NCI-H69 (cell line): Measurements from ENCODE around the gene EPOP.
A peak's percentile ranks its signal among the peaks of the same experiment; 100 is the strongest.

ENCODE experiments used
- DNase-seq: peaks from one replicate; lab custom pipeline; 2025; lab: John Stamatoyannopoulos, UW

The EPOP gene

DNA sequence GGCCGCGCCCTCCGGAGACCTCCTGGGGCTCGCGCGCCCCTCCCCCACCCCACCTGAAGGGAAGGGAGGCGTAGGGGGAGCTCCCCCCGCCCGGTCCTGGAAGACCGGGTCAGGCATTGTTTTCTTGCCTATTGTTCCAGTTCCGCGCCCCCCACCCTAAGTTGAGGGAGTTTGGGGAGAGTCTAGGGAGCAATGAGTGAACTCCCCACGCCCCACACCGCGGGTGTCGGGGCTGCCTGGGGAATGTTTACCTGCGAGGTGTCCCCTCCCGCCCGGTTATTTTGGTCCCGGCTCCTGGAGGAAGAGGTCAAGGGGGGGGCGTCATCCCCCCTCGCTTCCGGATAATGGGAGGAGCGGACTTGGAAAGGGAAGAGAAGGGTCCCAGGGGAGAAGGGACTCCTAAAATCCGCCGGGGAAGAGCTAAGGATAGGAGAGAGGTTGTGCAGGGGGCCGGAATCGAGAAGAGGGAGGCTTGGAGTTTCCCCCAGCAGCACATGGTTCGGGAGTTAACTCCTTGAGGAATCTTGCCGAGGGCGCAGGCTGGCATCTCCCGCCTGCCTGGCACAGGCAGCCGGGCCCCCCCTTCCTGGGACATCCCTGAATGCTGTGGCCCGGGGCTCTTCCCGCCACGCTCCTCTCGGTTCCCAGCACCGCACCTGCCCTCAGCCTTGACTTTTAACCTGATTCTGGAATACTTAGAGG is 31.2 kb upstream of the EPOP start:
- peak; percentile 90 for DNase-seq

DNA sequence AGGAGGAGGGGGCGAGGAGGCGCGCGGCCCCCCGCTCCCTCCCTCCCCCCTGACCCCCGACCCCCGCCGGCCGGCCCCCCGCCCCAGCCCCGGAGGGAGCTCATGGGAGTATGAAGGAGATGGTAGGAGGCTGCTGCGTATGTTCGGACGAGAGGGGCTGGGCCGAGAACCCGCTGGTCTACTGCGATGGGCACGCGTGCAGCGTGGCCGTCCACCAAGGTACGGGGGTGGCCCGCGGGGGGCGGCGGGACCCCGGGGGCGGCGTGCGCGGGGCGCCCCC is 30.7 kb upstream of the EPOP start:
- DNase-seq = no peak

DNA sequence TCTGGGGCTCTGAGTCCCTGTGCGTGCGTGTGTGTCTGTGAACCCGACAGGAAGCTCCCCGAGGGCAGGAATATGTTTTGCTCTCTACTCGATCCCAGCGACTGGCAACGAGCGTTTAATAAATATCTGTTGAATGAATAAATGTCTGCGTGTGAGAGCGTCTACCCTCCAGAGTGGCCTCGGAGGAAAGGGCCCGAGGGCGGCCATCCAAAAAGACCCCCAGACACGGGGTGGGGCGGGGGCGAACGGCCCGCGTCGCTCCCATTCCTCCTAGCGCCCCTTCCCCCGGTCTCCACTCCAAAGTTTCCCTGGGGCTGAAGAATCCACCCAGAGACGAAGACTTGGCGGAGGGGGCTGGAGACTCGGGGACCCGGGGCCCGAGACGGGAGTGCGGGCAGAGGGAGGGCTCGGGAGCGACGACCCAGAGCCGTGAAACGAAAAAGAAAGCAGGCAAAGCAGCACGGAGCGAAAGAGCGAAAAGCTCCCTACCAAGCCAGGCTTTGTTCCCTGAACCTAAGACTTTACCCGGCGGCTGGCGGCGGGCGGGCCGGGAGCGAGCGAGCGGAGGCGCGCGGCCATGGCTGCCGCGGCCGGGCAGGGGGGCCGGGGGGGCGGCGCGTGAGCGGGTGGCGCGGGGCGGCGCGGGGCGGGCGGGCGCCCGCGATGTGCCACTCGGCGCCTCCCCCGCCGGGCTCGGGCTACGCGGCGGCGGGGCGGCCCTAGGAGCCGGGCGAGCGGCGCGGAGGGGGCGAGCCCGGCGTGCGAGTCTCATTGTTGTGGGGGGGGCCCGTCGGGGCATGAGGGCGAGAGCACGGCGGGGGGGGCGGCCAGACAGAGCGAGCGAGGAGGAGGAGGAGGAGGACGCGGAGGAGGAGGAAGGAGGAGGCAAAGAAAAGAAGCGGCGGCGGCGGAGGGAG is 30.1 kb upstream of the EPOP start, which contains the start of gene MLLT6:
Gene MLLT6, plus strand, starts transcription at position 668 of the 917 bp plus-strand sequence. CDS start 360 bp downstream, outside the sequence.
- peak; percentile 94 for DNase-seq

DNA sequence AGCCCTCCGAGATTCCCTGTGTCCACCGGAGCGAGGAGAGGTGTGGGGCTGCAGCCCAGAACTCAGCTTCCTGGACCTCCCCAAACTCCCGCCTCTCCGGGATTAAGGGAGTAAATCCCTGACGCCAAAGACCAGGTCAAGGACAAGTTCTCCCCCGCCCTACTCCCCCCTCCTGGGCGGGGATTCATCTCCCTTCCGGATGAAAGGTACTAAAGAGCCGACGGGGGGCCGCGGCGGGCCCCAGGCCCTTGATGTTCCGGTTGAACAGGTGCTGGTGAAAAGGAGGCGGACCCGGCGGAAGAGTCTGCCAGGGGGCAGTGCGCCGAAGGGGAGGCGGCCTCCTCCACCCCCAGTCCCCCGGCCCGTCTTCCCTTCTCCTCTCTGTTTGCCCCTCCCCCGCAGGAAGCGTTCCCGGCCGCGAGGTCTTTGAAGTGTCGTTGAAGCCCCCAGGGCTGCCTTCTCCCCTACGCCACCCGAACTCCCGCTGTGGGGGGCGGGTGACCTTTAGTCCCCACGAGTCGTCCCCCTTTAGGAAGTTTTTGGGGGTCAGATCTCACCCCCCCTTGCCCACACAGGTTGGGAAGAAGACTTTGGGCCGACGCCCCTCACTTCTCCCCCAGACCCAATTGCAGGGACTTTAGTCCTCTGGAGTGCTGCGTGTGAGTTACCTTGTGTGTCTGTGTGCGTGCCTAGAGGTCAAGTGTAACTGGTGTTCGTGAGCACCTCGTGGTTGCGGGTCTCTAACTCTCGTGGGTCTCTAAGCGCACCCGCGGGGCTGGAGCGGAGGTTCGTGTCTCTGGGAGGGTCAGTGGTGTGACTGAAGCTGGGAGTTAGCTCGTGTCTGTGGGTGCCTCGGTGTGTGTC is 29.2 kb upstream of the EPOP start:
- DNase-seq = peak; percentile 98

DNA sequence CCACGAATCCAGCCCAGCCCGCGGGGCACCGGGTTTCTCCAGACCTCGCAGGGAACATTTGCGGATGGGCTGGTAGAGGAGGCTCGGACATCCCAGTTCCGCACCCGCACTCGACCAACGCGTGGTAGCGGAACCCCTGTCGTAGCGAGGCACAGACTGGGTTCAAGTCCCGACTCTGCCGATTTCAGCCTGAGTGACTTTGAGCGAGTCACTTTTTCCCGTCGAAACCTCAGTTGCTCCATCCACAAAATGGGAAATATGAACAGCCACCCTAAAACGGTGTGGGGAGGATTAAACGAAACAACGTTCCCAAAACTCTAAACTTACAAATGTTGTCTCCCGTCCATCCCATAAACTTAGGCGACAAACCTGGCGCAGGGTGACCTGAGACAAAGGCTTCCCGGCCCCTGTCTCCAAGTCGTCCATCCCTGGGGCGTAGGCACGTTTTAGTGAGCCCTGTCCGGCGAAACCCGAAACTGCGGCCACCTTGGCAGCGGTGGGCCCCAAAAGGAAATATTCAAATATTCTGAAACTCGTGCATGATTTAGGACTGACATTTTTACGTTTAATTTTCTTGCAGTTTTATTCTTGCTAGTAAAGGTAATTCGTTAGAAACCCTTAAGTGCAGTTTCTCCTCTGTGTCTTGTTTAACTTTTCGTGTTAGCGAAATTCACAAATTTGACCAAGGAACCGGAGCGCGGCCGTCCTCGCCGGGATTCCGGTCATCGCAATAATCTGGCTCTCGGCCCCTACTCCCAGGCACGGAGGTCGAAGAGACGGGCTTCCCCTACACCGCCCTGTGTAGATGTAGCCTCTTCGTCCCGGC is 28.4 kb upstream of the EPOP start:
- DNase-seq = peak; percentile 52

DNA sequence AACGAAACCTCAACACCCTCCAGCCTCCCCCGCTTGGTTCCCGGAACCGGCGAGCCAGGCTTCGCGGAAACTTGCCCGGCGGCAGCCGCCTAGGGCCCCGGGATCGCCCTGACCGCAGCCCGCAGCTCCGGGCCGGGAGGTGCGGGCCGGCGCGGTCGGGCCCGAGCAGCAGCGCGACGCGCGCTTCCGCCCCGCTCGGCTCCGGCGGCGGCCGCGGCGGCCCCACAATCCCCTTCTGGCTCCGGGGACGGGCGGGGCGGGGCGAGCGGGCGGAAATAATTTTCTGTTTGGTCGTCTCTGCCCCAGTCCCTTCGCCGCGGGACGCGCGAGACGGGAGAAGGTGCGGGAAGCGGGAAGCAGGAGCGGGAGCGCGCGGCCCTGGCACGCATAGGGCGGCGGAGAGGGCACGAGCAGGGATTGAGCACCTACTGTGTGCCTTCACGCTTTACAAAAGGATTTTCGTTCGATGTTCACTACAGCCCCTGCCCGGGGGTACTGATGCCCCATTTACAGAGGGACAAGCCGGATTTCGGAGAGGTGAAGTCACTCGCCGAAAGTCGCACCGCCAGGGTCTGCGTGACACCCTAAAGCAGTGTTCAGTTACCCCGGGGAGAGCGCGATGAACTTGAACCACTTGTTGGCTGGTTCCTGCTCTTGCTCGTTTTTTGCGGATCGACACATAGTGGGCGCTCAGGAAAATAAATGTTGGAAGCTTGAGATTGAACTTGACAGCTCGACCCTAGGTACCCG is 27.6 kb upstream of the EPOP start:
- DNase-seq = peak; percentile 94

DNA sequence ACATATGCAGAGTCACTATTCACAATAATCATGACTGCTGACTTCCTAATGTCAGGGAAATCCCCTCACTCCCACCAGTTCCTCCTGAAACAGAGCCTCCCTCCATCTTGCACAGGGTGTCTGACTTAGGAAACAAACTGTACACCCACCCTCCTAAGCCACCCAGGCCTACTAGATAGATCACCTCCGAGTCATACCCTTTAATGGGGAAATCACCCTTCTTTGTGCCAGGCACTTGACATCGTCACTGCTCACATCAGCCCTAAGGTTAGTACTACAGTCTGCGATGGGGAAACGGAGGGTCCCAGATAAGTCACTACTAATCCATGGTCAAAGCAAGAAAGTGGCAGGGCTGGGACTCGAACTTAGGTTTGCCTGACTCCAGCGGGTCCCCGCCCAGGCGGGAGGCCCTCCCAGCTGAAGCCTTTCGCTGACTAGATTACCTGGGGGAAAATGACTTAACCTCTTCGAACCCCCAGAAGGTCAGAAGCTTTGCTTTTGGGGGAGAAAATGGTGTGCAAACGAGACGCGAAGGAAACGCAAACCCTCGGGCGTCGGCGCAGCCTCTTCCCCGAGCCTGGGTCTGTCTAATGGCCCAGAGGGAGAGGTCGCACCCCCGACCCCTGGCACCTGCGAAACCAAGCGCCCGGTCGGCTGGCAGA is 26.9 kb upstream of the EPOP start:
- DNase-seq = peak; percentile 74

DNA sequence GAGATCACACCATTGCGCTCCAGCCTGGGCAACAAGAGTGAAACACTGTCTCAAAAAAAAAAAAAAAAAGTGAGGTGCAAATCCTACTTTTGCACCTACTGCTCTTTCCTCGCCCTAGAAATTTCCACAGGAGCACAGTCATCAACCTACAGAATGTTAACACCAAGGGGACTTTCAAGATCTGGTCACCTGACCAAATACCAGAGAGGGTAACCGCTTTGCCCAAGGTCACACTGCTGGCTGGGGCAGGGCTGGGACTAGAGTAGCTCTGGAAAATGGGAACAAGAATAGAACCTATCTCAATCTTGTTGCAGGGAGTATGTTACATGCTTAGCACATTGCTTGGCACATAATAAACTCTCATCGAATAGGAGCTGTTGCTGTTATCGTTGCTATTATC is 24.0 kb upstream of the EPOP start:
- DNase-seq = no peak

DNA sequence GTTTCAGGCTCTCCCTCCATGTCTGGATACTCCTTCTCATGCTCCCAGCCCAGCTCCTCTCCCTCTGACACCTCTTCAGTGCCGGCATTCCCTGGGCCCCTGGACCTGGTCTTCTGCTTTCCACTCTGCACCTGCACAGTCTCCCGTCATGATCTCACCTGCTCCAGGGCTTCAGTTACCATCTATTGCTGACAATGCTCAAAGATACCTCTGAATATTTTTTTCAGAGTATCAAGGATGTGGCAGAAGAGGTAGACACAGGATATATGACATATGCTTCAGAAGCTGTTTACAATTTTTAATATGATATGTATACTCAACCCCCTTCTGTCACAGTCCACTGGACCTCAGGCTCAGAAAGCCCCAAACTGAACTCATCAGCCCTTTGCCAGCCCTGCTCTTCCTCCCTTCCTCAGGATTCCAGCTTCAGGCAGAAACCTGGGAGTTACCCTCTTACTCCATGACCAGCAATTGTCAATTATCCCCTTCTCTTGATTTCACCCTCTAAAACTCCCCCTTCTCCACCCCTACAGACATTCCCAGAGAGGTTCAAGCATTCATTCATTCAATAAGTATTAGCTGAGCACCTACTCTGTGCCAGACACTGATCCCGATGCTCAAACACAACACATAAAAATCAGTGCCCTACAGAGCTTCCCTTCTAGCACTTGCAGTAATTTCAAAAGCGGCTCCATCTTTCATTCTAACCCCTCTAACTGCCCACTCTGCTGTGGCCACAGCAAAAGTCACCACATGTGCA is 22.5 kb upstream of the EPOP start:
- no peak for DNase-seq

DNA sequence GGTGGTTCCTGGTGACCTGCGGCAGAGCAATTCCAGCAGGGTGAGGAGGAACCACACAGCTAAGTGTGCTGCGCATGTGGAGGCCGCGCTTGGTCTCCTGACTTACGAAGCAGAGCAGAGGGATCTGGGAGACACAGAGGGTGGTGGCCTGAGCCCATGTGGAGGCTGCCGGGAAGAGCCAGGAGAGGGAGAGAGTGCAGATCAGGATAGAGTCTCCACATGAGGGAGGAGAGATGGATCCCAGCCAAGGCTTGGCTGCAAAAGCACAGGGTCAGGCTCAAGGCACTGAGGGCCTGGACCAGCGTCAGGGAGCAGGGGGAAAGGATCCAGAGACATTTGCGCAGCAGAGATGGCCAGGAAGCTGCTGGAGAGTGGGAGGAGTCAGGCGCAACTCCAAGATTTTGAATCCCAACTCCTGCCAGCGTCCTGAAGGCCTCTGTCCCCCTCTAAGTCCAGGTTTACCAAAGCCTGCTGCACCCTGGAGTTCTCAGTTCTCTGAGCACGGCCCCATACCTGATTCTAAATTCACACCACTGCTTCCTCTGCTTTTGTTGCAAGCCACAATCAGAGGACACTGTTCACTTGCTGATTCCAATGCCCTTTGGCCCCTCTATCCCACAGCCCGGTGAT is 19.1 kb upstream of the EPOP start:
- no peak for DNase-seq

DNA sequence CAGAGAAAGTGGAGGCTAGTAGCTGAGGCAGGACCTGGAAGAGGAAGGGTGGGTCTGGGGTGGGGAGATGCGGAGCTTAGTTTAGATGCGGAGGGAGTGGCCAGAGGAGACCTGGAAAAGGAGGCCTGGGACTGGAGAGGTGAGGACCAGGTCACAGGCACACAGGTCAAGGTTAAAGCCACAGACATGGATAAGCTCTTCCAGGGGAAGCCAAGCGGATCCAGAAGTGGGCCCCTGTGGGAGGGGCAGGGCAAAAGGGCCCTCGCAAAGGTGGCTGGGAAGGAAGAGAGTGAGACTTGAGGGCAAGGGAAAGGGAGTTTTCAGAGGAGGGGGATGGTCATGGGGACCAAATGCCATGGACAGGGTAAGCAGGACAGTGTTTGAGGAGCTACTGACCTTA is 16.4 kb upstream of the EPOP start:
- DNase-seq = no peak

DNA sequence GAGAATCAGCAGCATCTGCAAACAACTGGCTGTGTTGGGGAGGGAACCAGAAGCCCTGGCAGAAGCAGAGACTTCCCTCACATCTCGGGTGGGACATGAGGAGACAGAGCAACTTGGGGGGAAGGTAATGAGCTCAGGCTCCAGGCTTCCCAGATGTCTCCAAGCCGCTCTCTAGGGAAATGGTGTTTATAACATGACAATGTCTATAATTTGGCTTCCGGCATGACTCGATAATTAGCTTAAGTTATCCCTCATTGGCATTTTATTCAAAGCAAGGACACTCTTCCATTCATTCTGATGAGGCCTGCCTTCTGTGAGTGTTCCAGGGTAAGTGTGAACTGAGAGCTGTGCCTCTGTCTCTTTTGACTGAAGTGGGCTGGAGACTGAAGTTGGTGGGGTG is 15.6 kb upstream of the EPOP start:
- peak; percentile 76 for DNase-seq

DNA sequence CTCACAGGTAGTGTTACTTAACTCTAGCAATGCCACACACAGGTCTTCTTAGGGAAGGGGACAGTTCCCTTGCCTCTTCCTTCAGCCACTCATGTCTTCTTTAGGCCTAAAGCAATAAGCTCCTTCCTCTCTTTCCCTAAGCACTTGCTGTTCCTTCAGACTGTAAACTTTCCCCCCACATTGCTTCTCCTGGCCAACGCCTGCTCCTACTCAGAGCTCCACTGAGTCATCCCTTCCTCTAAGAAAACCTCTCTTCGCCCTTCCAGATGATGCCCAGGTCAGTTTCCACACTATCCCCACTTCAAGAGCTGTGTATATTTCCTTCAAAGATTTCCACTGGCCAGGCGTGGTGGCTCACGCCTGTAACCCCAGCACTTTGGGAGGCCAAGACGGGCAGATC is 12.5 kb upstream of the EPOP start:
- DNase-seq = no peak

DNA sequence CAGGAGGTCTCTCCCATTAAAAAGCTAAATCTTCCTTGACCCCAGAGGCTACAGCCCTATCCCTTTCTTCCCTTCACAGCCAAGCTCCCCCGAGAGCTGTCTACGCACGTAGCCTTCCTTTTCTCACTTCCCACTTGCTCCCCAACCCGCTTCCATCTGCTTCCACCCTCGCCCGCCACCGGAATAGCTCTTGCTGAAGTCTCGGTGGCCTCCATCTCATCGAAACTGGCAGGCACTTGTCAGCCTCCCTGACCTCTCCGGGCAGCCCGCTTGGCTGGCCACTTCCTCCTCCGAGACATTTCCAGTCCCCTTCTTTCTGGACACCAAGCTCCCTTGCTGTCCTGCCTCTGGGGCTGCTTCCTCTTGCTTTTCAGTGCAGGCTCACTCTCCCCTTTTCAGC is 10.7 kb upstream of the EPOP start:
- DNase-seq = no peak

DNA sequence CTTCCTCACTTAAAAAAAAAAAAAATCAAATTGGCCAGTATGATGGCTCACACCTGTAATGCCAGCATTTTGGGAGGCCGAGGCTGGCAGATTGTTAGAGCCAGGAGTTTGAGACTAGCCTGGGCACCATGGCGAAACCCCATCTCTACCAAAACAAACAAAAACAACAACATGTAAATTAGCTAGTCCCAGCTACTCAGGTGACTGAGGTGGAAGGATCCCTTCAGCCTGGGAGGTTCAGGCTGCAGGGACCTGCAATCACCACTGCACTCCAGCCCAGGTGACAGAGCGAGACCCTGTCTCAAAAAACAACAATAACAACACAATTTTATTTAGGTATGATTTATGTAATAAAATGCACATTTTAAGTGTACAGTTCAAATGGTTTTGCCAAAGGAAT is 6.3 kb upstream of the EPOP start:
- no peak for DNase-seq

DNA sequence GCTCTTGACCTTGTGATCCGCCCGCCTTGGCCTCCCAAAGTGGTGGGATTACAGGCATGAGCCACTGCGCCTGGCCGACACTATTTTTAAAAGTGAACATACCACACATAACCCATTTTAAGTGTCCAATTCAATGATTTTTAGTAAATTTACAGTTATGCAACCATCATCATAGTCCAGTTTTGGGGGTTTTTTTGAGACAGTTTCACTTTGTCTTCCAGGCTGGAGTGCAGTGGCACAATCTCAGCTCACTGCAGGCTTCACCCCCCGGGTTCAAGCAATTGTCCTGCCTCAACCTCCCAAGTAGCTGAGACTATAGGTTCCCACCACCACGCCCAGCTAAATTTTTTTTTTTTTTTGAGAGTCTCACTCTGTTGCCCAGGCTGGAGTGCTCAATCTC is 3.1 kb upstream of the EPOP start:
- DNase-seq = no peak

DNA sequence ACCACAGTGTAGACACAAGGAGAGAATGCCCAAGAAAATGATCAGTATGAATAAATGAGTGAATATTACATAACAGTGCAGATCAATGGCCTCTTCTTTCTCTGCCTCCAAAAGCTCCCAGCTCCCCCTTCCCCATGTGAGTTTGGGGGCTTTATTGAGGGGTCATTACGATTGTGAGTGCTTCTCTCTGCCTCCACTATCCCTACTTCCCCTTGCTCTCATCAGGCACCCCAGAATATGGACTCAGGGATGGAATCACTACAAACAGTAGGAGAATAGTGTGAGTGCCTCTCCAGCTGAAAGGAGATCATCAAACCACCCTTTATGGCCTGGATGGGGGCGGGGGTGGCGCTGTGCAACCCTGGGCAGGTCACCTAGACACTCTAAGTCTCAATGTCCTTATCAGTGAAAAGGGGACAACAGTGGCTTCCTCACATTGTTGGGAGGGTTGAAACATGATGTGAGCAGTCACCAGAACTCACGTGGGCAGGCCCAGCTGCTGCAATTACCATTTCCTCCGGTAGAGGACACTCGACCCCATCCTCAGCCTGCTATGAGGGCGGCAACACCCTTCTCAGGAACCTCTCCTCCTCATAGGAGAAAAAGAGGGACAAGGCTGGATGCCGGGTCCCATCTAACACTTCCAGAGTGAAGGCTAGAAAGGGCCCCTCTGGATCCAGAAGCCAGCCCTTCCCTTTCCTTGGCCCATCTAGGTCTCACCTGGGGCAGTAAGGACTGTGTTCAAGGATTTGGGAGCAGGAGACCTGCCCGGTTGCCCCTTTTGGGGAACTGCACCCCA is 2.1 kb upstream of the EPOP start:
- peak; percentile 85 for DNase-seq

DNA sequence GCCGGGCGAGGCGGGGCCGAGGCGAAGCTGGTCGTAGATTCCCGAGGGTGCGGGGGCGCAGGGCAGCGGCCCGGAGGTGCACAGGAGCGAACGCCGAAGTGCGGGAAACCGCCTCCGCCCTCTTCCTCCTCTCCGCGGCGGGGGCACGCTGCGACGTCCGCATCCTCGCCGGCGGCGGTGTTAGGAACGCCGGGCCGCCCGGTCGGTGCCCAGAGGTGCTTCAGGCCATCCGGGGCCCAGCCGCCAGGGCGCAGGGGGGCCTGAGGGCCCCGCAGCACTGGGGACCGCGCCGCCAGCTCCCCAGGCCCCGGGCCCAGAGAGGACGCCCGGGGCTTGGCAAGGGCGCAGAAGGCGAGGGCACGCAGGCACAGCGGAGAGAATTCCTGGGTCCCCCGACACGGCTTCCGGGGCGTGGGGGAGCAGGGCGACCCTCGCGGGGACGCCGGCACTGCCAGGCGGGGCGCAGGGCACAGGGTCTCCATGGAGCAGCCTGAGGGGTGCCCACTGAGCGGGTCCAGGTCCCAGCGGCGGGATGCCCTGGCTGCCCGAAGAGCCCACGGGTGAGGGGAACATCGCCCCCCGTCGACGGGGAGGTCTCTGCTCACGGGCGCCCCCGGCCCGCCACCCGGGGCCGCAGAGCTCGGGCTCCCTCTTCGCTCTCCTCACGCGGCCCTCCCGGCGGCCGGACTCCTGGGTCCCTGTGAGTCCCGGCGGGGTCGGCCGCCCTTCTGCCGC is 576 bp downstream of the EPOP start:
- peak; percentile 76 for DNase-seq
